ENCODE data around the gene DPY19L1.

DPY19L1 gene

GRCh38 chr7:34900891-34901513, 136.3 kb downstream of the DPY19L1 start:
- no peak overlapping the region for H2BK5ac ChIP-seq (ENCODE audit: low read length)
- H2AFZ ChIP-seq (ENCODE audit: low read length): no peak overlapping the region
- H3K36me3 ChIP-seq (replicated peaks in 1 of 2; ENCODE audit: control insufficient read depth in 2 of 2, insufficient read depth in 2 of 2, low read length in 2 of 2): no peaks in the 10 kb centered on the region
- H4K8ac ChIP-seq (ENCODE audit: low read depth, low read length): no peak overlapping the region
- H2BK15ac ChIP-seq (ENCODE audit: low read length): no peak overlapping the region
- no peak overlapping the region for H3K4ac ChIP-seq (ENCODE audit: low read length)
- no peak overlapping the region for H4K91ac ChIP-seq (ENCODE audit: low read depth, low read length, poor library complexity)
- no peak overlapping the region for H3K27ac ChIP-seq (replicated peaks; ENCODE audit: low read length)
- H2BK120ac ChIP-seq (ENCODE audit: low read depth, low read length): no peak overlapping the region
- no peak overlapping the region for H3K14ac ChIP-seq (ENCODE audit: low read length)
- H2AK5ac ChIP-seq (ENCODE audit: low read depth, low read length): no peak overlapping the region
- H3K79me1 ChIP-seq (ENCODE audit: low read depth, low read length): no peaks in the 10 kb centered on the region
- no peaks in the 10 kb centered on the region for H3K9me3 ChIP-seq (replicated peaks in 1 of 2; ENCODE audit: control insufficient read depth in 2 of 2, insufficient read depth in 1 of 2, low read depth in 1 of 2, low read length in 2 of 2)
- no peaks in the 10 kb centered on the region for H3K4me1 ChIP-seq (ENCODE audit: control insufficient read depth in 2 of 2, insufficient read depth in 1 of 2, low read depth in 1 of 2, low read length in 2 of 2)
- no peak for DNase-seq (ENCODE audit: low spot score)
- H3K4me2 ChIP-seq (ENCODE audit: insufficient read depth, low read length, poor library complexity, severe bottlenecking): no peak overlapping the region
- no peaks in the 10 kb centered on the region for H3K27me3 ChIP-seq (ENCODE audit: control insufficient read depth in 3 of 3, insufficient read depth in 3 of 3, low read depth in 1 of 3, low read length in 3 of 3)
- no peak overlapping the region for H3K9ac ChIP-seq (ENCODE audit: low read depth, low read length, poor library complexity)
- no peak overlapping the region for H3K4me3 ChIP-seq (ENCODE audit: low read length in 2 of 2)
- H2BK12ac ChIP-seq (ENCODE audit: low read length): no peak overlapping the region
- no peak overlapping the region for H3K18ac ChIP-seq (ENCODE audit: low read length)
- H3K23ac ChIP-seq (ENCODE audit: low read depth, low read length, poor library complexity): no peak overlapping the region
- no CpG with 5 or more reads among the region's 4 CpGs for WGBS, 2 donors (ENCODE audit: extremely low coverage in 2 of 2, insufficient read length in 2 of 2, insufficient replicate concordance in 1 of 2)

- Histone ChIP-seq H2AK5ac (ENCODE audit: low read depth, low read length) (no peak overlapping the region), H3K36me3 (replicated peaks in 1 of 2; ENCODE audit: control insufficient read depth in 2 of 2, insufficient read depth in 2 of 2, low read length in 2 of 2) (no peaks in the 10 kb centered on the region), H3K18ac (ENCODE audit: low read length) (no peak overlapping the region), H3K4me3 (ENCODE audit: low read length in 2 of 2) (no peak overlapping the region), H2BK15ac (ENCODE audit: low read length) (no peak overlapping the region), H3K79me1 (ENCODE audit: low read depth, low read length) (no peaks in the 10 kb centered on the region), H3K23ac (ENCODE audit: low read depth, low read length, poor library complexity) (no peak overlapping the region), H4K91ac (ENCODE audit: low read depth, low read length, poor library complexity) (no peak overlapping the region), H3K4me2 (ENCODE audit: insufficient read depth, low read length, poor library complexity, severe bottlenecking) (no peak overlapping the region), H3K4me1 (ENCODE audit: control insufficient read depth in 2 of 2, insufficient read depth in 1 of 2, low read depth in 1 of 2, low read length in 2 of 2) (no peaks in the 10 kb centered on the region), H3K27me3 (ENCODE audit: control insufficient read depth in 3 of 3, insufficient read depth in 3 of 3, low read depth in 1 of 3, low read length in 3 of 3) (no peaks in the 10 kb centered on the region), H2AFZ (ENCODE audit: low read length) (no peak overlapping the region), H3K14ac (ENCODE audit: low read length) (no peak overlapping the region), H2BK12ac (ENCODE audit: low read length) (no peak overlapping the region), H3K27ac (replicated peaks; ENCODE audit: low read length) (no peak overlapping the region), H3K9me3 (replicated peaks in 1 of 2; ENCODE audit: control insufficient read depth in 2 of 2, insufficient read depth in 1 of 2, low read depth in 1 of 2, low read length in 2 of 2) (peaks cover 0 to 2% of the 10 kb centered on the region in 2 donors), H4K8ac (ENCODE audit: low read depth, low read length) (no peak overlapping the region), H3K4ac (ENCODE audit: low read length) (no peak overlapping the region), H3K9ac (ENCODE audit: low read depth, low read length, poor library complexity) (no peak overlapping the region), H2BK5ac (ENCODE audit: low read length) (no peak overlapping the region), H2BK120ac (ENCODE audit: low read depth, low read length) (no peak overlapping the region)
- no peak for DNase-seq (ENCODE audit: low spot score)
Observed at GRCh38 chr7:34895202-34895601, 142.1 kb downstream of the DPY19L1 start.

- no peak overlapping the region for H3K4ac ChIP-seq (ENCODE audit: low read length)
- no peak overlapping the region for H2BK12ac ChIP-seq (ENCODE audit: low read length)
- no peak overlapping the region for H3K9ac ChIP-seq (ENCODE audit: low read depth, low read length, poor library complexity)
- no peaks in the 10 kb centered on the region for H3K27me3 ChIP-seq (ENCODE audit: control insufficient read depth in 3 of 3, insufficient read depth in 3 of 3, low read depth in 1 of 3, low read length in 3 of 3)
- H3K9me3 ChIP-seq (replicated peaks in 1 of 2; ENCODE audit: control insufficient read depth in 2 of 2, insufficient read depth in 1 of 2, low read depth in 1 of 2, low read length in 2 of 2): no peaks in the 10 kb centered on the region
- no peak for DNase-seq (ENCODE audit: low spot score)
- no peak overlapping the region for H3K4me3 ChIP-seq (ENCODE audit: low read length in 2 of 2)
- no peak overlapping the region for H2BK120ac ChIP-seq (ENCODE audit: low read depth, low read length)
- no peak overlapping the region for H3K23ac ChIP-seq (ENCODE audit: low read depth, low read length, poor library complexity)
- no peaks in the 10 kb centered on the region for H3K36me3 ChIP-seq (replicated peaks in 1 of 2; ENCODE audit: control insufficient read depth in 2 of 2, insufficient read depth in 2 of 2, low read length in 2 of 2)
- H2AK5ac ChIP-seq (ENCODE audit: low read depth, low read length): no peak overlapping the region
- no peak overlapping the region for H3K14ac ChIP-seq (ENCODE audit: low read length)
- H2BK5ac ChIP-seq (ENCODE audit: low read length): no peak overlapping the region
- H3K27ac ChIP-seq (replicated peaks; ENCODE audit: low read length): no peak overlapping the region
- no CpG with 5 or more reads among the region's 1 CpG for WGBS, 2 donors (ENCODE audit: extremely low coverage in 2 of 2, insufficient read length in 2 of 2, insufficient replicate concordance in 1 of 2)
- H3K4me1 ChIP-seq (ENCODE audit: control insufficient read depth in 2 of 2, insufficient read depth in 1 of 2, low read depth in 1 of 2, low read length in 2 of 2): no peaks in the 10 kb centered on the region
- H4K8ac ChIP-seq (ENCODE audit: low read depth, low read length): no peak overlapping the region
- H2BK15ac ChIP-seq (ENCODE audit: low read length): no peak overlapping the region
- H3K4me2 ChIP-seq (ENCODE audit: insufficient read depth, low read length, poor library complexity, severe bottlenecking): no peak overlapping the region
- H4K91ac ChIP-seq (ENCODE audit: low read depth, low read length, poor library complexity): no peak overlapping the region
- H3K79me1 ChIP-seq (ENCODE audit: low read depth, low read length): no peaks in the 10 kb centered on the region
- H3K18ac ChIP-seq (ENCODE audit: low read length): no peak overlapping the region
- H2AFZ ChIP-seq (ENCODE audit: low read length): no peak overlapping the region
Observed at GRCh38 chr7:34889951-34890350, 147.3 kb downstream of the DPY19L1 start.

- no peak overlapping the region for H2BK120ac ChIP-seq (ENCODE audit: low read depth, low read length)
- no peak overlapping the region for H3K23ac ChIP-seq (ENCODE audit: low read depth, low read length, poor library complexity)
- no peak overlapping the region for H2AK5ac ChIP-seq (ENCODE audit: low read depth, low read length)
- no peak overlapping the region for H2AFZ ChIP-seq (ENCODE audit: low read length)
- no peak overlapping the region for H3K27ac ChIP-seq (replicated peaks; ENCODE audit: low read length)
- H3K27me3 ChIP-seq (ENCODE audit: control insufficient read depth in 3 of 3, insufficient read depth in 3 of 3, low read depth in 1 of 3, low read length in 3 of 3): no peaks in the 10 kb centered on the region
- H3K36me3 ChIP-seq (replicated peaks in 1 of 2; ENCODE audit: control insufficient read depth in 2 of 2, insufficient read depth in 2 of 2, low read length in 2 of 2): no peaks in the 10 kb centered on the region
- H3K14ac ChIP-seq (ENCODE audit: low read length): no peak overlapping the region
- no peak overlapping the region for H3K9ac ChIP-seq (ENCODE audit: low read depth, low read length, poor library complexity)
- H4K8ac ChIP-seq (ENCODE audit: low read depth, low read length): no peak overlapping the region
- no peak overlapping the region for H2BK15ac ChIP-seq (ENCODE audit: low read length)
- no peak overlapping the region for H3K4me2 ChIP-seq (ENCODE audit: insufficient read depth, low read length, poor library complexity, severe bottlenecking)
- no peaks in the 10 kb centered on the region for H3K4me1 ChIP-seq (ENCODE audit: control insufficient read depth in 2 of 2, insufficient read depth in 1 of 2, low read depth in 1 of 2, low read length in 2 of 2)
- DNase-seq (ENCODE audit: low spot score): no peak
- no peak overlapping the region for H3K4ac ChIP-seq (ENCODE audit: low read length)
- no peak overlapping the region for H4K91ac ChIP-seq (ENCODE audit: low read depth, low read length, poor library complexity)
- H3K18ac ChIP-seq (ENCODE audit: low read length): no peak overlapping the region
- H3K4me3 ChIP-seq (ENCODE audit: low read length in 2 of 2): no peak overlapping the region
- no peak overlapping the region for H2BK5ac ChIP-seq (ENCODE audit: low read length)
- no peak overlapping the region for H2BK12ac ChIP-seq (ENCODE audit: low read length)
- H3K79me1 ChIP-seq (ENCODE audit: low read depth, low read length): no peaks in the 10 kb centered on the region
- peaks cover 0 to 5% of the 10 kb centered on the region in 2 donors for H3K9me3 ChIP-seq (replicated peaks in 1 of 2; ENCODE audit: control insufficient read depth in 2 of 2, insufficient read depth in 1 of 2, low read depth in 1 of 2, low read length in 2 of 2)
Observed at GRCh38 chr7:34886856-34887255, 150.4 kb downstream of the DPY19L1 start.
